ENCODE results near the gene PEMT.
"Not testable (repeated sequence)": the region's sequence is repeated elsewhere in the genome, so short reads cannot be mapped to it uniquely, and the experiment has no call there.

The PEMT gene

GRCh38 chr17:17476865-17477467 is 114.5 kb downstream of the PEMT start, which contains the start of gene MED9:
MED9 (plus strand) TSS chr17:17477000; CDS start chr17:17477042, 42 bp downstream.
- DNase-seq = peak; percentile 92

GRCh38 chr17:17474341-17474740 is 117.2 kb downstream of the PEMT start:
- no peak for DNase-seq

GRCh38 chr17:17472333-17472920 is 119.1 kb downstream of the PEMT start:
- no peak for DNase-seq

- DNase-seq = no peak
These were observed 121.5 kb downstream of the PEMT start for GRCh38 chr17:17469996-17470395.

GRCh38 chr17:17469358-17469757 is 122.2 kb downstream of the PEMT start:
- DNase-seq = no peak

GRCh38 chr17:17468217-17469010 is 123.1 kb downstream of the PEMT start:
- no peak for DNase-seq

- no peak for DNase-seq
These were observed 123.8 kb downstream of the PEMT start for GRCh38 chr17:17467720-17468119.

- no peak for DNase-seq
These were observed 124.5 kb downstream of the PEMT start for GRCh38 chr17:17467016-17467415.

- DNase-seq = no peak
These were observed 125.0 kb downstream of the PEMT start for GRCh38 chr17:17466511-17466910.

GRCh38 chr17:17465878-17466277 is 125.6 kb downstream of the PEMT start:
- DNase-seq = not testable (repeated sequence)

- DNase-seq = no peak
These were observed 127.7 kb downstream of the PEMT start for GRCh38 chr17:17463821-17464220.

GRCh38 chr17:17462048-17462824 is 129.3 kb downstream of the PEMT start:
- no peak for DNase-seq

GRCh38 chr17:17460038-17460437 is 131.5 kb downstream of the PEMT start:
- DNase-seq = no peak

GRCh38 chr17:17457680-17458079 is 133.8 kb downstream of the PEMT start:
- DNase-seq = no peak

GRCh38 chr17:17456251-17456650 is 135.3 kb downstream of the PEMT start:
- DNase-seq = no peak
